ENCODE data around the gene EVI2B.
"Not testable (repeated sequence)": the region's sequence is repeated elsewhere in the genome, so short reads cannot be mapped to it uniquely, and the experiment has no call there.

Gene EVI2B

DNA sequence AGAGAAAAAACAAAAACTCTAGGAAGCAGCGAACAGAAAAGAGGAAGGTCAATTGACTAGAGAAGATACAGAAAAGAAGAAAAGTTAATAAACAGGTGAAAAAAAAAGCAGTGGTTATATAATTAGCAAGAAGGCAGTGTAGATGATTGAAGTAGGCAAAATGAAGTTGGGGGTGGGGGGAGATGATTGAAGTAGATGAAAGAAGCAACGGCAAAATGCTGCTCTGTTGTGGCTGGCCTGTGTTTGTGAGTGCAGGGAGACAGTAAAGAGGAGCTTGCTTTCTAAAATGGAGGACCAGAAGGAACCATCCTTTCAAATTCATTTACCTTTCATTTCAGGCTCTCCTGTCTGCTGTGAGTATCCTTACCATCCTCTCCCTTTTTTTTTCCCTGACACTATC is 3.6 kb downstream of the EVI2B start:
- no peak for DNase-seq (ENCODE audit: low spot score)

DNA sequence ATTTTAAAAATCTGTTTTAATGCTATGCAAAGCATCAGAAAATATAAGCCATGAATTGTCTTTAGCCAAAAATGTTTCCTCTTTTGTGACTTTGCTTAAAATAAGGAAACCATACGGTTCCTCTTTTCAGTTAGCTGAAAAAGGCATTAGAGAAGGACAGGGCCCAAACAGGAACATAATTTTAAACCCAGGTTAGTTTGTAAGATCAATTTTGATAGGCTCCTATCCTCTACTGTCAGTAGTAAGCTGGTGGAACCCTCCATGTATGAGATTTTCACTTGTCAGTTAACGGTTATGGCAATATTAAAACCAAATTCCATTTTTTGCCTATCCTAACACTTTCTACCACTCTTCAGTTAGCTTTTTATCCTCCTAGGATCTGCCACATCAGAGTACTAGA is 4.3 kb downstream of the EVI2B start:
- no peak for DNase-seq (ENCODE audit: low spot score)

DNA sequence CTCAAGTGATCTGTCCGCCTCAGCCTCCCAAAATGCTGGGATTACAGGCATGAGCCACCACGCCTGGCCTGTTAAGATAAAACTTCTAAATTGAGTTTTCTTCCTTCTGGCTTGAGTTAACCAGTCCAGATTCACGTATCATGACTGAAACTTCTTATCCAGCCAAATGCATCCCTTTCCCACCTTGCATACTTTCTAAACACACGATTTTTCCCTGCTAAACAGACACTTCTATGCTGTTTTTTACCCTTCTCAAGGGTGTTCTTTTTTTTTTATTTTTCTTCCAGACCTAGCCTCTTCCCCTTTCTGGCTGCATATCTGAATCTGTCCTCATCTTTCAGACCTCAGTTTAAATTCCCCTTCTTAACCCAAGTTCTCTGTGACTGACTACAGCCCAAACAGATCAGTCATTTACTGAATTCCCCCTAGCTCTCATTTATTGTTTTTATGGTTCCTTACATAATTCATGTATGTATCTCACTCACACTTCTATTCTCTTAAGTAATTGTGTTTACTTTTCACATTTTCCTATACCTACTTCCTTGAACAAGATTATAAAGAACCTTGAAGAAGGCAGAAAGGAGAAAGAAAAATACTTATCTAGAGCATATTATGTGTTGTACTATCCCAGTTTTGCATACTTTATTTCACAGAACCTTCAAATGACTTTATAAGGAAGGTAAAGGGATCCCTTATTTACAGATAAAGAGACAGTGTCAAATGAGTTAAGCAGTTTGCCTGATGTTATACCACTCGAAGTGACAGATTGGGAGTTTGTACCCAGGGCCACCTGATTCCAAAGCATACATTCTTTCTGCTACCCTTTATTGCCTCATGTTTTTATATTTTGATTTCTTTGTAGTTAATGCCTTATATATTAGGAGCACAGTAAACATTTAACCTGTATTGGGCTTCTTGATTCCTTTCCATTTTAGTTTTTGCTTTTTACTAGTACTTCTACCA is 5.2 kb downstream of the EVI2B start:
- DNase-seq (ENCODE audit: low spot score) = no peak

DNA sequence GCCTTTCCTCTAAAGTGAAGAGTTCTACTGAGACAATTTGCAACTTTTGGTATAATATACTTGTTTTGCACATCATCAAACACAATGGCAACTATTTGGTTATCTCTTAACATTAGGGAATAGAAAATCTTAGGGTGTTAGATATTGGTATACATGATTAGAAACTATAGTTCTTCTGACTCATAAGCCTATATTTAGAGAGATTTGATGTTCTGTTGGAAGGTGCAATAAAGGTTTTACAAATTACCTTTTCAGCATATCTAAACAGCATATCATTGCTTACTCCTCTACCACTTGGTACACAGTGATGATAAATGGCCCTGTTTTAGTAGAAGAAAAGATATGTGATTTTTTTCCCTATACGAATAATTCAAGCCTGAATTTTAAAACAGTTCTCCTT is 6.2 kb downstream of the EVI2B start:
- DNase-seq (ENCODE audit: low spot score) = no peak

DNA sequence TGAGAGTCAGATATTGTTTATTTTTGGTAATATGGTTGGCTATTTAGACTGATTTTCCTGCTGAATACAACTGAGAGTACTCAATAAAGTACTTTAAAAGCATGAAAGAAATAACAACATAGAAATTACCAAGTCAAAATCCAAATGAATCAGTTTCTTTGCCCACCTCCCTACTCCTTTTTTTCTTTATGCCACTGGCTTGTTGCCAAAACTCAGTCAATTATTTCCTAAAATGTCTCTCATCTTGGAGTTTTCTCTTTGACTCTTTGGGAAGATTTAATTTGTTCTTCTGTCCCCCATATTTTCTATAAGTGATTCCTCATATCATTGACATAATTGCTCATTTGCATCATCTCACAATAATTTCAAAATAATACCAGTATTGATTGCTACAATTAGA is 14.2 kb downstream of the EVI2B start:
- DNase-seq (ENCODE audit: low spot score) = peak; percentile 41

DNA sequence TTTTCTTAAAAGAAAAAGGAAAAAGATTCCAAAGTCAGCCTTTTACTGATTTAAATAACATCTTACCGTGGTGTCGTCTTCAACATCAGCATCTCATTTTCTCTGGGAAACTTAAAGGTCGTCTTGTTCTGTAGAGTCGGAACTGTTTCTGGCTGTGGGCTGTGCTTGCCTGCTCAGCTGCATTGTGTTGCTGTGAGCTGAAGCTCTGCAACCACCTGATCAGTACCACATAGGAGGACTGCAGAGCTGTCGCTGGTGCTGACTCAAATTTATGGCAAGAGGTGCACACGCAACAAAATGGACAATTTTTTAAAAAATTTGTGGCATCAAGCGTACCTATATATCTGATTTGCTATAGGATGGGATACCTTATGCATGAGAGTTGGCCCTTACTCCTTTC is 16.8 kb downstream of the EVI2B start, which contains the start of gene OMG:
OMG (minus strand) TSS at position 150 of the 400 bp plus-strand sequence. CDS start 908 bp downstream, outside the sequence.
- no peak for DNase-seq (ENCODE audit: low spot score)

DNA sequence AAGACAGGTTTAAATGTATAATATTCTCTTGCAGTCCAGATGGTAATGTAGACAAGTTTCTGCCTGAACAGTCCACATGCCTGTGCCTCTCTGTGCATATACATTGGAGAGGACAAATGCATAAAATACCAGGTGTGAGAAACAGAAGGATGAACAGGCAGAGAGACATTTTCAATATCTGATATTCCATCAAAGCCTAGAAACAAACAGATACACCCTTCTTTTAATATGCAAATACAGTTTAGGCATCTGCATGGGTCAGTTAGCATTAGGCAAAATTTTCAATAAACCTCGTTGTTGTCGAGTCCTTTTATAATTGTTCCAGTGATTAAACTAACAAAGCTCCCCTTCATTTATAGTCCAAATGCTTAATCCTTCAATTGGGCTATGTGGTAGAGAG is 17.7 kb downstream of the EVI2B start:
- no peak for DNase-seq (ENCODE audit: low spot score)

DNA sequence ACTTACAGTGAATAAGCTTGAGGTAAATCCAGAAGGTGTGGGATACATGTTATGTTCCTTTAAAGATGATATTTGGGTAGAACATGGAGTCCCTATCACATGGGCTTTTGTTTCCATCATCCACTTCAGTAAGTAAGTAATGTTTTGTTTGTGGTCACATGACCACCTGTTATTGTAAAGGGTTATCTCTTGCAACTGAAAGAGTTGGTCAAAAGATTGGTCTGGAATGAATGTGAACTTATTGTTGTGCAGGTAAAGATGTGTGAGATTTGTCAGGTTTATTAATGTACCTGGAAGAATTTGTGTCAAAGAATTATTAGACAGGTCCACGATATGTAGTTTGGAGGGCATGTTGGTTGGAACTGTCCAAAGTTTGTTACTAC is 18.4 kb downstream of the EVI2B start:
- no peak for DNase-seq (ENCODE audit: low spot score)

DNA sequence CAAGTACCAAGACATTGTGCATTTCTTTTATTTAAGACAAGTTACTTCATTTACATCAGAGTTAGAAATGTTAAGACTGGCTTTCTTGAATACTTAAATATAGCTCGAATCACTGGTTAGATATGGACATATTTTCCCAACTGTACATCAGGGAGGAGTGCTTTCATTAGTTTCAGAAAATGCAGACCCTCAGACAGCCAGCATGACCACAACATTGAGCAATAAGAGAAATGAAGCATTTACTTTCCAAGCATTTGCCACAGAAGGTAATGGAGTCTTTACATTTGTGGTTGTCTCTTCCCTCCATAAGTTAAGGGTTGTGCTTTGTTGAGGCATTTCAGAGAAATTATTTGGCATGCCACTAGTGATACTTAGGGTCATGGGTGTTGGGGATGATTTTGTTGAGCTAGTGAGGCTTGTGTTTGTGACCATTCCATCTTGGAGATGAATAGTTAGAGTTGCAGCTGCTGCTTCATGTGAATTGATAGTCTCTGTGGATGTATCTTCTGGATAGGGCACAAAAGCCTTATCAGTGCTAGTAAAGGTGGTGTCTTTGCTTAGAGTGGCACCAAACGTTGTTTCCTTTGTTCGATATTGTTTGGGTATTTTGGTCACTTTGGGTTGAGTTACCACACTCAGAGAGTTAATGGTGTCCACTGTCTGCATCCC is 18.9 kb downstream of the EVI2B start:
- DNase-seq (ENCODE audit: low spot score) = no peak

DNA sequence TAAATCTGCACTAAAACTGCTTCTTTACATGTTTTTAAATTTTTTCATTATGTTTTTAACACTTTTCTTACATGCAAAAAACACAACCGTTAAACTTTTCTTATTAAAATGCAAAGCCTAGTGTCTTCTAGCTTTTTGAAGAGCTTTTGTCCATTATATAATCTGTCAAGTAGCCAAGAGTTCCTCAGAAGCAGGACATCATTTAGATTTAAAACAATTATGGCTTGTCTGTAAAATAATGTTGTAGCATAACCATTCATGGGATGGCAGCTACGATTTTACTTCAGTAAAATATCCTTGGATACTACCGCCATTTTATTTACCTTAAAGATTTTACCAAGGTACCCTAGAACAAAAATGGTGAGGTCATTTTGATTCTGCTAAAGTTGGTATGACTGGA is 19.6 kb downstream of the EVI2B start:
- no peak for DNase-seq (ENCODE audit: low spot score)

DNA sequence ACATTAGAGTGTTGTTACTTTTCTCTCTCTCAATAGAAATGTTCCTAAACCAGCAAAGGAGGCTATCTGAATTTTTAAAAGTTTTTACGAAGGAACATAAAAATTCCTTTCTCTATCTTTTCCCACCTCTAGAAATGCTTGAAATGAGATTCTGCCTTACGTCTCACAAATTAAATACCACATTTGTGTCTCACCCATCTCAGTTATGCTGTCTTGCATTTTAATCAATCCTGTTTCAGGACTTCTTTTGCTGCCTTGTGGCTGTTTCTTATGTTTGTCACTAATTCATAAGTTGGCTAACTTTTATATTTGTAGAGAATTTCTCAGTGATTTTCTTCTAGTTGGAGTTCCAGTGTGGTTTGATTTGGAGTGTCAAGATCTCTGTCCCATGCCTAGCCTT is 20.3 kb downstream of the EVI2B start:
- DNase-seq (ENCODE audit: low spot score) = no peak

DNA sequence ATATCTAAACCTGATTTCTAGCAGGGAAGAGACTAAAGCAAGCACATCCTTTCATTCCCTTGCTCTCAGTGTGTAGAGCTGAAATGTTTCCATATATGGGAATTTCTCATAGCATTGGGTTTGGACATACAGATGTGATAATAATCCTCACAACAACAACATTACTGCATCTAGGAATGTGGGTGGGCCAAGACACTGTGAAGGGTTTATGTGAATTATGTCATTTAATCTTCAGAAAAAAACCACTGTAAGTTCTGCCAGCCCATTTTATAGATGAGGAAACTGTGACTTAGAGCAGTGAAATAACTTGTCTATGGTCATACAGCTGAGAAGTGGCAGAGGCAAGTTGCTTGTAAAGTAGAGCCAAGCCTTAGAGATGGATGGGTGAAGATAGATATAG is 22.0 kb downstream of the EVI2B start:
- no peak for DNase-seq (ENCODE audit: low spot score)

DNA sequence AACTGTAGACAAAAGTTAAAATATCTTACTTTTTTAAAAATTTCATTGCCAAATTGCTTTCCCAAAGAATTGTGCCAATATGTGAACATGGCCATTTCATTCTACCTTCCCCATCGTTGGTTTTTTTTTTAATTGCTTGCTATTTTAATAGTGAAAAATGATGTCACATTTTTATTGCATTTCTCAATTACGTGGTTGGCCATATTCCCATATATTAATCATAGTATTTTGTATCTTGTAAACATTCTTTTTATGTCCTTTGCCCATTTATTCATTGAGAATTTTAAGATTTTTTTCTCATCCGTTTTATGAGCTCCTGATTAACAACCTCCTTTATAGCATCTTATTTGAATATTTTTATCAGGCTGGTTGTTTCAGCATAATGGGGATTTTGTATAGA is 24.1 kb downstream of the EVI2B start:
- DNase-seq (ENCODE audit: low spot score) = no peak

DNA sequence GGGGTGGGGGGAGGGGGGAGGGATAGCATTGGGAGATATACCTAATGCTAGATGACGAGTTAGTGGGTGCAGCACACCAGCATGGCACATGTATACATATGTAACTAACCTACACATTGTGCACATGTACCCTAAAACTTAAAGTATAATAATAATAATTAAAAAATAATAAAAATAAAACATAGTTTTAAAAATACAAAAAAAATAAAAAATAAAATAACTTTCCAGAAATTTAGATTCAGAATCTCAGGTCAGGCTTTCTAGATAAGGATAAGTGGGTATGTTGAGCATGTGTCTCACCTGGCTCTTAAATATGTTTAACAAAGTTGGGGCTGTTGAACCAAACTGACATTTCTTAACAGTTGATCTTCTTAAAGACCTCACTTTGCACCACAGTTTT is 25.9 kb downstream of the EVI2B start:
- not testable (repeated sequence) for DNase-seq (ENCODE audit: low spot score)

DNA sequence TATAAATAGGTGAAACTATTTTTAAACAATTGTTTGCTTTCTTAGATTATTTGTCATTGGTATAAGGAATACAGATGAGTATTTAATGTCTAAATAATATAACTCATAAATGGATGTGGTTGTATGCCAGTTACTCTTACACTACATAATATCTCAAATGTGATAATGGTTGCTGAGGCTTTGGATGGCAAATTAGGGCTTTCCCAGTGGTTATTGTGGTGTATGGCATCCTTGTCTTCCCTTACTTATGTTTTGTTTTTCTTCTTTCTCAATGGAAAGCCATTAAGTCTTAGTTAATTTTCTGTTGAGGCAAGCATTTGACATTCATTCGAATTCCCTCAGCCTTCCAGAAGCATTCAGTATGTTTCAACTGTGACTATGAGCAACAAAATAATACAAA is 27.3 kb downstream of the EVI2B start:
- DNase-seq (ENCODE audit: low spot score) = no peak

DNA sequence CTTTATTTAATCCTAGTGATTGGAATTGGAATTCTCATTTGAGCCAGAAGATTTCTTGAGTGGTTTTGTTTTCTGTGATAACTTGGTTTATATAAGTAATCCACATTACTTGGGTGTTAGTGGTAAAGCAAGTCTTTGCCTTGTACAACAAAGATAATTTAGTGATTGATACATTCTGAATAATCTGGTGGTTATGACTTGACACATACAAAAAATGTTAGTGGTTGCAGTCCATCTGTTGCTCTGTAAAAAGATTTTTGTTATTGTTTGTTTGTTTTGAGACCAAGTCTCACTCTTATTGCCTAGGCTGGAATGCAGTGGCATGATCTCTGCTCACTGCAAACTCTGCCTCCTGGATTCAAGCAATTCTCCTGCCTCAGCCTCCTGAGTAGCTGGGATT is 30.0 kb downstream of the EVI2B start:
- no peak for DNase-seq (ENCODE audit: low spot score)

DNA sequence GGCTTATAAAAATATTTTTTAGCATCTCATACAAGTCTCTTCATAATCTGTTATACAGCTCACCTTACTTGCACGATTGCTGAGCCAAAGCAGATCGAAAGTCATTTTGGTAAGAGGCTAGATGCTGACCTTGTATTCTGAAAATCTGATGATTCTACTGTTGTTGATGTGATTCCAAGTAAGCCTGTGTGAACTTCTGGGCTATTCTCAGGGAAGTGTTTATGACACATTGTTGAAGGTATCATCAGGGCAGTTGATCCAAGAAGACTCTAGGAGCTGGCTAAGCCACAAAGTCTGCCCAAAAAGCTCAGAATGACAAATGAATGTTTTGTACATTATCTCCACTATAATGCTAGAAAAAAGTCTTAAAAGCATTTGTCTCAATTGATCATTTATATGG is 32.8 kb downstream of the EVI2B start:
- DNase-seq (ENCODE audit: low spot score) = no peak

DNA sequence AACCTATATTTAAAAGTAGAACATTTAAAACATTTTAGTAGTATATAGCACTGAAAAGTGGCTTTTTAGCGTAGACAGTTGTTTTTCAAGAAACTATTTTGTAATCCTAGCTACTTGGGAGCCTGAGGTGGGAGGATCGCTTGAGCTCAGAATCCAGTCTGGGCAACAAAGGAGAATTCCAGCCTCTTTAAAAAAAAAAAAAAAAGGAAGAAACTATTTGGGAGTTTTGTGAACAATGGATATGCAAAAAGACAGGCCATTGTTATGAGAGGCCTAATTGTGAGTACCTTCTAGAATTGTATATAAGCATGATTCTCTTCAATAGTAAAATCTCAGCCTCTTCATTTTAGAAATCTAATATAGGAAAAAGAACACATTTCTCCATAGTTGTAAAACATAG is 34.5 kb downstream of the EVI2B start:
- DNase-seq (ENCODE audit: low spot score) = no peak

DNA sequence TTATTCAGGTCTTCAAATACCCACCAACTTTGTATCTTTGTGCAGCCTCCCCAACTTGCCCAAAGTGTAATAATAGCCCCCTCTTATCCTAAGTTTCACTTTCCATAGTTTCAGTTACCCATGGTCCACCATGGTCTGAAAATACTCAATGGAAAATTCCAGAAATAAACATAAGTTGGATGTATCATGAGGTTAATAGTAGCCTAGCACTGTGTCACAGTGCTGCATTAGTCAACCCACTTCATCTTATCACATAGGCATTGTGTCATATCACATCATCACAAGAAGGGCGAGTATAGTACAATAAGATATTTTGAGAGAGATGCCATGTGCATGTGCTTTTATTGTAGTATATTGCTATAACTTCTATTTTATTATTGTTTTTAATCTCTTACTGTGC is 38.7 kb downstream of the EVI2B start:
- no peak for DNase-seq (ENCODE audit: low spot score)

DNA sequence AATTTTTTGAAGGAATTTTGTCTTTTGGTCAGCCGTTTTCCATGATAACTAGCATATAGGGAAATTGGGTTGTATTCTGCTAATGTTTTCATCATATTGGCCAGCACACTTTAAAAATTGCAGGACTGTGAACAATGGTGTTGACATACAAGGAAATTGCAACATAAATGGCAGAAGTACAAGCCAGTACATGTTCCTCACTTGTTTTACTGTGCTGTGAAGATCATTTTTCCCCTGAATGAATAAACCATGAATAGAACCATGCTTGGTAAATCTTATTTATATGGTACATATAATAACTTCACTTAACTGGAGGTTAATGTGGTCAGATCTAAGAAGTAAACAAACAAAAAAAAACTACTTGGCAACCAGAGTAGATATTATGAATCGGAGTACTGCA is 39.6 kb downstream of the EVI2B start:
- DNase-seq (ENCODE audit: low spot score) = no peak

DNA sequence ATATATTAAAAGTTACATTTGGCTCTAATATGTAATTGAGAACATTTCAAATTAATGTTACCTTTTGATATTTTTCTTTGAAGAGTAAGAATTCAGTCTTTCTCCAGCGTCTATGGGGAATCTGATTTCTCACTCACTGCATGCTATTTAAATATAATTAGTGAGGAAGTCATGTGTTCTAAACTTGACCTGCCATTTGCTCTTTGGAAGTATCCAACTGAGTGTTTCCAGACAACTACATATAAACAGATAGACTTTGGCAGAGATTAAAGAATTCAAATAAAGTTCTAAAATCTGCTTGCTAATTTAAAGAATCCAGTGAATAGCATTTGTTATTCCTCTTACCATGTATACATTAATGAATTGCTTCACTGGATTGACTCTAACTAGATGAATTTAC is 40.3 kb downstream of the EVI2B start:
- no peak for DNase-seq (ENCODE audit: low spot score)

DNA sequence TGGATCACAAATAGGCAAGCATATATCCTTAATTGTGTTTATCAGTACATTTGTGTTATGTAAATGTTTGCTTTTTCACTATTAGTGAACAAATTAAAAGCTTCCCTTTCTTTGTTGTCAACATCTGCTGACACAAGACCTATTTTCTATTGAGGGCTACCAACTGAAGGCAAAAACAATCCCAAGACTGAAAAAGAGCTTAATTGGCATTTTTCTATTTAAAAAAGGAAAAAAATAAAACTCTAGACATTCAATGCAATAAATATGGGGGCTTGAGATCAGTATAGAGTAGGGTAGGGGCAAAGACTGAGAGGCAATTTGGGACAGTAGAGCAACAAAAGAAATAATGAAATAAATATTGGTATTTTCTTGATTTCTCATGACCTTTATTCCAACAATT is 41.1 kb downstream of the EVI2B start:
- DNase-seq (ENCODE audit: low spot score) = no peak

DNA sequence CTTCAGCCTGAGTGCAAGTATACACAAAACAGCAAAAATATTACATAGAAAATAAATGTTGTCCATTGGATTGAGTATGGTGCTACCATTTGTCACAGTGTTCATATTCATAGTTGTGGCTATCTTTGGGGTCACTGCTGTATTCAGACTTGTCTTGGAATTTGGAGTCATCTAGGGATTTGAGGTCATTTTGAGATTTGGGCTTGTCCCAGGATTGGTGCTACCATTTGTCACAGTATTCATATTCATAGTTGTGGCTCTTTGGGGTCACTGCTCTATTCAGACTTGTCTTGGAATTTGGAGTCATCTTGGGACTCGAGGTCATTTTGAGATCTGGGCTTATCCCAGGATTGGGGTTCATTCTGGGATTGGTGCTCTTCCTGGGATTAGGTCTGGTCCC is 41.6 kb downstream of the EVI2B start:
- DNase-seq (ENCODE audit: low spot score) = no peak

DNA sequence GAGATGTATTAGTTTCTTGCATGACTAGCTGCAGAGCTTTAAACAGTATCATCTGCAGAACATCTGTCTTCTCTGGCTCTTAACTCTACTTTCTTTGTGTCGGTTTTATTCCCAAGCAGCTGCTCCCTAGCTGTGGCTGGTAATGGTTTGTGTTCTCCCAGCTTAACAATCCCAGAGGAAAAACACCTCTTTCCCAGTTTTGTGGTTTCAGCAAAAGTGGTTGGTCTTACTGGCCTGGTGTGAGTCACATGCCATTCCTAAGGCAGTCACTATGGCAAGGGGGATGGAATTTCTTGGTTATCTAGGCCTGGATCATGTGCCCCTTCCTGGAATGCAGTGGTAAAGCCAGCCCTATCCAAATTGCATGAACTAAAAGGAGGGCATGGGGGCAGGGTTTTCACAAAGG is 44.3 kb downstream of the EVI2B start:
- peak; percentile 97 for DNase-seq (ENCODE audit: low spot score)
